GM12878 (cell line): ENCODE data around the gene TUBB4B.

Experiments
- E2F4 ChIP-seq: IDR thresholded peaks from 2 replicates; pipeline ENCODE4 v1.6.1; 2012; ENCODE audit warnings: low read depth, low read length, improper control_type of control experiment
- KLF5 ChIP-seq: fragments of 450-650 bp; IDR thresholded peaks from 2 replicates; pipeline ENCODE4 v1.6.1; 2014; ENCODE audit warnings: mild to moderate bottlenecking; ENCODE audit not compliant: partially characterized antibody
- POLR2A ChIP-seq: IDR thresholded peaks from 2 replicates; pipeline ENCODE4 v1.6.1; 2011; ENCODE audit warnings: low read depth, mild to moderate bottlenecking, low read length
- REST ChIP-seq: IDR thresholded peaks from 2 replicates; pipeline ENCODE4 v1.6.1; 2012; ENCODE audit warnings: mild to moderate bottlenecking, low read depth, low read length
- TARDBP ChIP-seq: IDR thresholded peaks from 2 replicates; pipeline ENCODE4 v1.6.1; 2016; ENCODE audit warnings: borderline replicate concordance
- TCF7 ChIP-seq: IDR thresholded peaks from 2 replicates; pipeline ENCODE4 v1.6.1; 2014; ENCODE audit warnings: antibody characterized with exemption, borderline replicate concordance

DNA sequence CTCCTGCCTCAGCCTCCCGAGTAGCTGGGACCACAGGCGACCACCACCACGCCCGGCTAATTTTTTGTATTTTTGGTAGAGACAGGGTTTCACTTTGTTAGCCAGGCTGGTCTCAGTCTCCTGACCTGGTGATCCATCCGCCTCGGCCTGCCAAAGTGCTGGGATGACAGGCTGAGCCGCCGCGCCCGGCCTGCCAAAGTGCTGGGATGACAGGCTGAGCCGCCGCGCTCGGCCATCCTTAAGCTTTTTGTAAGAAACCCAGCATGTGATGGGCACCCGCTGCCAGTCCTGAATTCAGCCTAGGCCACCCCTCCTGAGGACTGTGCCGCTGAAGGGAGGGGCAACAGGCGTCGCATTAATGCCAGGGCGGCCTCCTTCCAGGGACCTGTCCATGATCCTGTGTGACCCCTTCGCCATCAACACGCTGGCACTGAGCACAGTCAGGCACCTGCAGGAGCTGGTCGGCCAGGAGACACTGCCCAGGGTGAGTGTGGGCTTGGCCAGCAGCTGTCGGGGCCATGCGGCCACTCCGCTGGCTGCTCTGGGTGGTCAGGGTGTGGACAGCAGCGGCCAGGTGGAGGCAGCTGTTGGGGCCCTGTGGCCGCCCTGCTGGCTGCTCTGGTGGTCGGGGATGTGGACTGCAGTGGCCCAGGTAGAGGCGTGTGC lies 24.5 kb downstream of the TUBB4B start:
- TF ChIP-seq KLF5 = no peak
- TF ChIP-seq TCF7 = no peak
- no peak for TF ChIP-seq TARDBP
- TF ChIP-seq REST = no peak
- TF ChIP-seq POLR2A = peak; percentile 44; the same call in 1 of the 2 replicates
- no peak for TF ChIP-seq E2F4
